Measurements from ENCODE around the gene PAQR5.
A peak's percentile ranks its signal among the peaks of the same experiment; 100 is the strongest.

PAQR5 gene

GRCh38 chr15:69413822-69414700, 115.3 kb downstream of the PAQR5 start, which contains the start of gene KIF23:
Gene KIF23 (plus strand): TSS chr15:69414349. CDS start chr15:69414466, 117 bp downstream.
- peak within 1 kb of the TSS; percentile 90 for H3K4me3 ChIP-seq (ENCODE audit: low read length)
- DNase-seq (ENCODE audit: low read depth): peak; percentile 95
- TF ChIP-seq CTCF (conservative IDR thresholded peaks at IDR 0.05; ENCODE audit: low read length): no peak

- TF ChIP-seq CTCF (conservative IDR thresholded peaks at IDR 0.05; ENCODE audit: low read length): no peak
- DNase-seq (ENCODE audit: low read depth): peak; percentile 95
- H3K4me3 ChIP-seq (ENCODE audit: low read length): peak overlapping the region; percentile 90
Observed at GRCh38 chr15:69414701-69415167, 116.0 kb downstream of the PAQR5 start.

DNA sequence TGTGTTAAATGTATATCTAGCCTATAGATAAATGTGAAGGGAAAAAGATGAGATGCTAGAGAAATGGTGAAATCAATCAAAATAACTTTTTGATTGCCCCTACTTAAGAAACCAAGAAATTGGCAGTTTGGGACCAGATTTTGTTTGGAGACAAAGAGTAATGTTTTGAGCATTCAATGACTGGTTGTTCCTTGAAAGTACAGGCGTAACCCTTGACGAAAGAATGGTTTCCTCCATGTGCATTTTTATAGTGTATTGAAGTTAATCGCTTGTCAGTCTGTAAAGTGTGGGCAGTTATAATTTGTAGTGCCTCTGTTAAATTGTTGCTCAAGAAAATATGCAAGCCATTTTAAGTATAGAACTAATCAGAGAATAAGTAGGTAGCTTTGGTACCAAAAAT, 116.7 kb downstream of the PAQR5 start:
- DNase-seq (ENCODE audit: low read depth): peak; percentile 31
- H3K4me3 ChIP-seq (ENCODE audit: low read length): peak overlapping the region; percentile 90

GRCh38 chr15:69417581-69417980, 118.9 kb downstream of the PAQR5 start:
- peak; percentile 71 for DNase-seq (ENCODE audit: low read depth)
- H3K4me3 ChIP-seq (ENCODE audit: low read length): no peak overlapping the region
- TF ChIP-seq CTCF (conservative IDR thresholded peaks at IDR 0.05; ENCODE audit: low read length): no peak

More for the DNA sequence above, 116.7 kb downstream of the PAQR5 start:
- TF ChIP-seq CTCF (conservative IDR thresholded peaks at IDR 0.05; ENCODE audit: low read length): no peak

GRCh38 chr15:69421498-69421897, 122.8 kb downstream of the PAQR5 start:
- no peak overlapping the region for H3K4me3 ChIP-seq (ENCODE audit: low read length)
- TF ChIP-seq CTCF (conservative IDR thresholded peaks at IDR 0.05; ENCODE audit: low read length): no peak
- peak; percentile 64 for DNase-seq (ENCODE audit: low read depth)

DNA sequence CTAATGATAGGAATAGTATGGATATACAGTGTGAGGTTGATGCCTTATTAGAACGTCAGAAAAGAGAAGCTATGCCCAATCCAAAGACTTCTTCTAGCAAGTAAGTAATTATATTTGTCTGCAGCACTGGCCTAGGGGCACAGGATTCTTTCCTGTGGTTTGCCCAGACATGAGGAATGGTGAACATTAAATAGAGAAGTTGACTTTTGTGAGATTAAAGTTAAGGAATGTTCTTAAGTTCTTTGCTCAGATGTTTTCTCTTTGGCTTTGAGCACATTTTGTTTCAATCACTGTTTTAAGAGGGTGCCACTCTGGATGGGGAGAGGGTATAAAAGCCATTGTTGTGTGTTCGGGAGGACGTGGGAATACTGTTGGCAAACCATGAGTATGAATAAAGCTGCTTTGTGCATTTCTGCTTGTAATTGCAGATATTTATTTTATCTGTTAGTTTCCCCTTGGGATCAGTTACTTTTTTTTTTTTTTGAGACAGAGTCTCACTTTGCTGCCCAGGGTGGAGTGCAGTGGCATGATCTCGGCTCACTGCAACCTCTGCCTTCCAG, 123.7 kb downstream of the PAQR5 start:
- no peak for TF ChIP-seq CTCF (conservative IDR thresholded peaks at IDR 0.05; ENCODE audit: low read length)
- H3K4me3 ChIP-seq (ENCODE audit: low read length): no peak overlapping the region
- peak; percentile 45 for DNase-seq (ENCODE audit: low read depth)
